ENCODE measurements around the gene UPP2.

Gene UPP2

GRCh38 chr2:158181171-158181570 is 79.5 kb downstream of the UPP2 start:
- TF ChIP-seq, protein P1, sequence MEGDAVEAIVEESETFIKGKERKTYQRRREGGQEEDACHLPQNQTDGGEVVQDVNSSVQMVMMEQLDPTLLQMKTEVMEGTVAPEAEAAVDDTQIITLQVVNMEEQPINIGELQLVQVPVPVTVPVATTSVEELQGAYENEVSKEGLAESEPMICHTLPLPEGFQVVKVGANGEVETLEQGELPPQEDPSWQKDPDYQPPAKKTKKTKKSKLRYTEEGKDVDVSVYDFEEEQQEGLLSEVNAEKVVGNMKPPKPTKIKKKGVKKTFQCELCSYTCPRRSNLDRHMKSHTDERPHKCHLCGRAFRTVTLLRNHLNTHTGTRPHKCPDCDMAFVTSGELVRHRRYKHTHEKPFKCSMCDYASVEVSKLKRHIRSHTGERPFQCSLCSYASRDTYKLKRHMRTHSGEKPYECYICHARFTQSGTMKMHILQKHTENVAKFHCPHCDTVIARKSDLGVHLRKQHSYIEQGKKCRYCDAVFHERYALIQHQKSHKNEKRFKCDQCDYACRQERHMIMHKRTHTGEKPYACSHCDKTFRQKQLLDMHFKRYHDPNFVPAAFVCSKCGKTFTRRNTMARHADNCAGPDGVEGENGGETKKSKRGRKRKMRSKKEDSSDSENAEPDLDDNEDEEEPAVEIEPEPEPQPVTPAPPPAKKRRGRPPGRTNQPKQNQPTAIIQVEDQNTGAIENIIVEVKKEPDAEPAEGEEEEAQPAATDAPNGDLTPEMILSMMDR (IDR thresholded peaks at IDR 0.05), result no peak
- H3K36me3 Mint-ChIP-seq (ENCODE audit: low read depth), result no peaks in the 10 kb centered on the region
- no peak overlapping the region for H3K4me3 Mint-ChIP-seq
- no peaks in the 10 kb centered on the region for H3K4me1 Mint-ChIP-seq
- no peaks in the 10 kb centered on the region for H3K27me3 Mint-ChIP-seq (ENCODE audit: low read depth, poor library complexity)
- DNase-seq, result no peak
- H3K27ac Mint-ChIP-seq, result no peak overlapping the region
- H3K9me3 Mint-ChIP-seq, result no peaks in the 10 kb centered on the region

GRCh38 chr2:158182676-158183295 is 81.1 kb downstream of the UPP2 start:
- Mint-ChIP-seq H3K4me1 (no peaks in the 10 kb centered on the region), H3K27ac (no peak overlapping the region), H3K27me3 (ENCODE audit: low read depth, poor library complexity) (no peaks in the 10 kb centered on the region), H3K36me3 (ENCODE audit: low read depth) (no peaks in the 10 kb centered on the region), H3K9me3 (no peaks in the 10 kb centered on the region), H3K4me3 (no peak overlapping the region)
- TF ChIP-seq, protein P1 (IDR thresholded peaks at IDR 0.05), result no peak
- DNase-seq, result no peak

DNA sequence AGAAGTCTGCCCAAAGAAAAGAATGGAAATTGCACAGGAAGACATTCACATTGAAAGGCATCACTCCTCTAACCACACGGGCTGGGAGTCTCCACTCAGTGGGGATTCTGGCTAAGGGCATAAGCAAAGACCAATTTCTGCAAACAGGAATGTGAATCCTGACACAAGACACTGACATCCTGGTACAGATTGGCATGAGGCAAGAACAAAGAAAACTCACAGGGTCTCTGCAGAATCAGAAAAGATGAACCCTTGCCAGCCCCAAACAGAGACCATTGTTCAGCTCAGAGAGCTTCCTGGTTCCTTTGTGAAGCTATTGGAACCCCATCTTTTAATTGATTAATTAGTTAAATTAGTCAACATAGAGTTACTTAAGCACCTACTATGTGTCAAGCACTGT is 82.3 kb downstream of the UPP2 start:
- Mint-ChIP-seq H3K27me3 (ENCODE audit: low read depth, poor library complexity) (no peaks in the 10 kb centered on the region), H3K36me3 (ENCODE audit: low read depth) (no peaks in the 10 kb centered on the region), H3K27ac (no peak overlapping the region), H3K4me3 (no peak overlapping the region), H3K4me1 (no peaks in the 10 kb centered on the region), H3K9me3 (no peaks in the 10 kb centered on the region)
- TF ChIP-seq, protein P1 (IDR thresholded peaks at IDR 0.05), result no peak
- no peak for DNase-seq

DNA sequence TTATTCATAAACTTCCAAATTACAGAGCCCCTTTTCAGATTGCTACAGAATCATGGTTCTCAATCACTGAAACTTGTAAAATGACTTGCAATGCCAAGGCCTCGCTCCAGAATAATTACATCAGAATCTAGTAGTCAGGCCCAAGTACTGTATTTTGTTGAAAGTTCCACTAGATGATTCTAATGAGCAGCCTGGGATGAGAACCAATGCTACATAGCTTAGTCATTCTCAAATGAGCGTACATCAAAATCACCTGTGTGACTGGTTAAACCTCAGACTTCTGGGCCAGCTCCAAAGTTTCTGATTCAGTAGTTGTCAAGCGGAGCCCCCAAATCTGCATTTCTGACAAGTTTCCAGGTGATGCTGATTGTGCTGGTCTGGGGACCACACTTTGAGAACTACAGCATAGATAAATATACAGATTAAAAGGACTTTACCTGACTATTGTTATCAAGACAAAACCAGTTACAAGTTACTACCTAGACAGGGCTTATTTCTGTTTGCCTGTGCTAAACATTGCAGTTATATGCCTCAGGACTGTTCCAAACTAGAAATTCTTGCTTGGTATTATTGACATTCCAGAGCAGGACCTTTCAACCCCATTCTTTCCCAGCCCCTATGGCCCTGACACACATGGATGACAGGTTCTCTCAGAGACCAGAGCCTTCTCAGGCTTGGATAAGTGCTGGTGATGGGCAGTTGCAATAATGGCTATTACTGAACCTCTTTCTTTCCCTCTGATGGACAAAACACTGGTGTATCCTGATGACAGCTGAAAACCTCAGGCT is 83.1 kb downstream of the UPP2 start:
- Mint-ChIP-seq H3K9me3 (no peaks in the 10 kb centered on the region), H3K4me3 (no peak overlapping the region), H3K36me3 (ENCODE audit: low read depth) (no peaks in the 10 kb centered on the region), H3K4me1 (peaks cover 3% of the 10 kb centered on the region), H3K27me3 (ENCODE audit: low read depth, poor library complexity) (no peaks in the 10 kb centered on the region), H3K27ac (no peak overlapping the region)
- no peak for DNase-seq
- TF ChIP-seq, protein P1 (IDR thresholded peaks at IDR 0.05), result no peak

Measured in nephron progenitor cell (in vitro differentiated cells).